Panc1 (cell line): ENCODE measurements around the gene ACTL7B. TPM values are rescaled to one million over a fixed set of nuclear protein-coding genes. Genes with fewer than 3 reads are reported as not detected.

Experiments
- ATAC-seq: fragments of 200-7000 bp; cut with Tn5 transposase; 2 replicates; pipeline ENCODE4 v1.9.1; 2020; ENCODE audit warnings: mild to moderate bottlenecking, moderate library complexity
- BruUV-seq: library from RNA; stranded (reverse); fragments of 400-500 nt; replicated peaks from 2 replicates; lab custom pipeline; 2021; lab: Mats Ljungman, UMichigan
- CTCF ChIA-PET: fragments of 300-600 bp; sonication (Branson Sonifier 250); formaldehyde crosslinking; loops from one replicate; lab custom pipeline; 2022; ENCODE audit warnings: antibody characterized with exemption; lab: Charles Lee
- POLR2A ChIA-PET: fragments of 300-600 bp; sonication (Branson Sonifier 250); formaldehyde crosslinking; loops from one replicate; lab custom pipeline; 2022; ENCODE audit warnings: antibody characterized with exemption; lab: Charles Lee
- DNase-seq: peaks from one replicate; pipeline ENCODE4 v3.0.0-alpha.2; 2010; ENCODE audit warnings: low read depth, low spot score
- H3K27ac ChIP-seq: 2 replicates; pipeline ENCODE4 v1.5.1; 2011; ENCODE audit warnings: mild to moderate bottlenecking, low read length, inconsistent platforms
- H3K27me3 ChIP-seq: fragments of 200-500 bp; sonication (Bioruptor generic); 2 replicates; pipeline ENCODE4 v1.6.0; 2014; ENCODE audit warnings: low read length, inconsistent platforms; ENCODE audit not compliant: control insufficient read depth, insufficient read depth
- H3K36me3 ChIP-seq: fragments of 200-500 bp; sonication (Bioruptor generic); 2 replicates; pipeline ENCODE4 v1.5.1; 2014; ENCODE audit warnings: inconsistent platforms, mild to moderate bottlenecking, low read length, moderate library complexity; ENCODE audit not compliant: control insufficient read depth, insufficient read depth
- H3K4me1 ChIP-seq: 2 replicates; pipeline ENCODE4 v1.5.1; 2011; ENCODE audit warnings: inconsistent platforms, mild to moderate bottlenecking, low read length, moderate library complexity; ENCODE audit not compliant: control insufficient read depth, insufficient read depth
- H3K4me3 ChIP-seq, 2 experiments: 2 replicates each; pipeline ENCODE4 v1.5.1; 2011 to 2012; ENCODE audit warnings: low read depth in 2 of 2, low read length in 2 of 2, mild to moderate bottlenecking in 2 of 2, inconsistent platforms in 1 of 2, moderate library complexity in 1 of 2
- H3K9me3 ChIP-seq: fragments of 200-500 bp; sonication (Bioruptor generic); 2 replicates; pipeline ENCODE4 v1.5.1; 2014; ENCODE audit warnings: low read depth, mild to moderate bottlenecking, inconsistent platforms, low read length, moderate library complexity; ENCODE audit not compliant: control insufficient read depth, insufficient read depth
- POLR2AphosphoS5 ChIP-seq: IDR thresholded peaks from 2 replicates; pipeline ENCODE4 v1.6.1; 2012; ENCODE audit warnings: mild to moderate bottlenecking, low read depth, low read length, moderate library complexity
- SIN3A ChIP-seq: IDR thresholded peaks from 2 replicates; pipeline ENCODE4 v1.6.1; 2012; ENCODE audit warnings: low read depth, mild to moderate bottlenecking, low read length, moderate library complexity, borderline replicate concordance; ENCODE audit not compliant: insufficient read depth
- TCF7L2 ChIP-seq: IDR thresholded peaks from 2 replicates; pipeline ENCODE4 v1.6.1; 2011; ENCODE audit warnings: mild to moderate bottlenecking, low read depth, low read length, inconsistent platforms
- in situ Hi-C: cut with HindIII; loops from 2 replicates; pipeline ENCODE4 v1.10.0; 2016; ENCODE audit warnings: low sequenced_read_pairs, low pct_unique_long_range_greater_than_20kb
- intact Hi-C: fragments of 100-400 bp; cut with micrococcal nuclease; formaldehyde crosslinking; loops from one replicate; pipeline ENCODE4 v1.10.0; 2022; ENCODE audit not compliant: unreplicated experiment
- total RNA-seq: library from RNA; stranded (reverse); gene quantifications from one replicate; pipeline ENCODE4 v1.2.1, GENCODE V29; 2021; ENCODE audit not compliant: unreplicated experiment
- TF ChIP-seq, protein P1 (sequence below): fragments of 450-650 bp; IDR thresholded peaks from 2 replicates; pipeline ENCODE4 v1.5.1; 2017; ENCODE audit warnings: mild to moderate bottlenecking
- TF ChIP-seq, protein P2 (sequence below), 2 experiments: IDR thresholded peaks; 2 replicates each; pipeline ENCODE4 v1.6.1; 2011 to 2012; ENCODE audit warnings: low read depth in 2 of 2, control low read depth in 1 of 2, low read length in 1 of 2, mild to moderate bottlenecking in 1 of 2, moderate library complexity in 1 of 2; ENCODE audit not compliant: insufficient read depth in 1 of 2

Gene ACTL7B
- total RNA-seq, 1 experiment from 2014 or later, result not detected

DNA sequence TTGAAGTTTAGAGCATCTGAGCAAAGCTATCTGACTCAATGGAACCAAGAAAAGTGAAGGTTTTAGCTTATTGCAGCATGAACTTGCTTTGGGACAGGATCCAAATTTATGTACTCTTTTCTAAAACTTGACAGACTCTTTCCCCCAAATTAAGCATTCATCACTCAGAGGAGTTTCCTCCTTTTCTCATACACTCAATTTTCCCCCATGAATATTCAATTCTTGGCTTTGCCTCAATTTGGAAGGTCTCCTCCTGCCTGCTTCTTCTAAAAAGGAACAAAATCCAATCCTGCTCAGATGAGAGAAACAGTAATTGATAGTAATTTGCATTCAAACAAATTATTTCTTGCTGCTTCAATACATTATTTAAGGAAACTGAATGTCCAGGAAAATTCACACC lies 11.3 kb upstream of the ACTL7B start:
- no TSS peak for BruUV-seq
- CTCF ChIA-PET, result no interaction called here
- Histone ChIP-seq H3K27ac (no peak overlapping the region), H3K4me3 (no peak overlapping the region), H3K9me3 (no peaks in the 10 kb centered on the region), H3K4me1 (no peaks in the 10 kb centered on the region), H3K36me3 (no peaks in the 10 kb centered on the region; the same call in 1 of the 2 replicates), H3K27me3 (no peaks in the 10 kb centered on the region)
- ATAC-seq (no peak), DNase-seq (no peak)
- in situ Hi-C loops (no loop called here), intact Hi-C loops (no loop called here)
- POLR2A ChIA-PET, result no interaction called here
- TF ChIP-seq, protein P1, sequence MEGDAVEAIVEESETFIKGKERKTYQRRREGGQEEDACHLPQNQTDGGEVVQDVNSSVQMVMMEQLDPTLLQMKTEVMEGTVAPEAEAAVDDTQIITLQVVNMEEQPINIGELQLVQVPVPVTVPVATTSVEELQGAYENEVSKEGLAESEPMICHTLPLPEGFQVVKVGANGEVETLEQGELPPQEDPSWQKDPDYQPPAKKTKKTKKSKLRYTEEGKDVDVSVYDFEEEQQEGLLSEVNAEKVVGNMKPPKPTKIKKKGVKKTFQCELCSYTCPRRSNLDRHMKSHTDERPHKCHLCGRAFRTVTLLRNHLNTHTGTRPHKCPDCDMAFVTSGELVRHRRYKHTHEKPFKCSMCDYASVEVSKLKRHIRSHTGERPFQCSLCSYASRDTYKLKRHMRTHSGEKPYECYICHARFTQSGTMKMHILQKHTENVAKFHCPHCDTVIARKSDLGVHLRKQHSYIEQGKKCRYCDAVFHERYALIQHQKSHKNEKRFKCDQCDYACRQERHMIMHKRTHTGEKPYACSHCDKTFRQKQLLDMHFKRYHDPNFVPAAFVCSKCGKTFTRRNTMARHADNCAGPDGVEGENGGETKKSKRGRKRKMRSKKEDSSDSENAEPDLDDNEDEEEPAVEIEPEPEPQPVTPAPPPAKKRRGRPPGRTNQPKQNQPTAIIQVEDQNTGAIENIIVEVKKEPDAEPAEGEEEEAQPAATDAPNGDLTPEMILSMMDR, result no peak
- TF ChIP-seq SIN3A, result no peak
- no peak for TF ChIP-seq TCF7L2
- TF ChIP-seq, protein P2, sequence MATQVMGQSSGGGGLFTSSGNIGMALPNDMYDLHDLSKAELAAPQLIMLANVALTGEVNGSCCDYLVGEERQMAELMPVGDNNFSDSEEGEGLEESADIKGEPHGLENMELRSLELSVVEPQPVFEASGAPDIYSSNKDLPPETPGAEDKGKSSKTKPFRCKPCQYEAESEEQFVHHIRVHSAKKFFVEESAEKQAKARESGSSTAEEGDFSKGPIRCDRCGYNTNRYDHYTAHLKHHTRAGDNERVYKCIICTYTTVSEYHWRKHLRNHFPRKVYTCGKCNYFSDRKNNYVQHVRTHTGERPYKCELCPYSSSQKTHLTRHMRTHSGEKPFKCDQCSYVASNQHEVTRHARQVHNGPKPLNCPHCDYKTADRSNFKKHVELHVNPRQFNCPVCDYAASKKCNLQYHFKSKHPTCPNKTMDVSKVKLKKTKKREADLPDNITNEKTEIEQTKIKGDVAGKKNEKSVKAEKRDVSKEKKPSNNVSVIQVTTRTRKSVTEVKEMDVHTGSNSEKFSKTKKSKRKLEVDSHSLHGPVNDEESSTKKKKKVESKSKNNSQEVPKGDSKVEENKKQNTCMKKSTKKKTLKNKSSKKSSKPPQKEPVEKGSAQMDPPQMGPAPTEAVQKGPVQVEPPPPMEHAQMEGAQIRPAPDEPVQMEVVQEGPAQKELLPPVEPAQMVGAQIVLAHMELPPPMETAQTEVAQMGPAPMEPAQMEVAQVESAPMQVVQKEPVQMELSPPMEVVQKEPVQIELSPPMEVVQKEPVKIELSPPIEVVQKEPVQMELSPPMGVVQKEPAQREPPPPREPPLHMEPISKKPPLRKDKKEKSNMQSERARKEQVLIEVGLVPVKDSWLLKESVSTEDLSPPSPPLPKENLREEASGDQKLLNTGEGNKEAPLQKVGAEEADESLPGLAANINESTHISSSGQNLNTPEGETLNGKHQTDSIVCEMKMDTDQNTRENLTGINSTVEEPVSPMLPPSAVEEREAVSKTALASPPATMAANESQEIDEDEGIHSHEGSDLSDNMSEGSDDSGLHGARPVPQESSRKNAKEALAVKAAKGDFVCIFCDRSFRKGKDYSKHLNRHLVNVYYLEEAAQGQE (IDR thresholded peaks at IDR 0.05; ENCODE audit: insufficient read depth in 1 of 2, low read depth in 2 of 2, low read length in 1 of 2), result no peak
- TF ChIP-seq POLR2AphosphoS5, result no peak

DNA sequence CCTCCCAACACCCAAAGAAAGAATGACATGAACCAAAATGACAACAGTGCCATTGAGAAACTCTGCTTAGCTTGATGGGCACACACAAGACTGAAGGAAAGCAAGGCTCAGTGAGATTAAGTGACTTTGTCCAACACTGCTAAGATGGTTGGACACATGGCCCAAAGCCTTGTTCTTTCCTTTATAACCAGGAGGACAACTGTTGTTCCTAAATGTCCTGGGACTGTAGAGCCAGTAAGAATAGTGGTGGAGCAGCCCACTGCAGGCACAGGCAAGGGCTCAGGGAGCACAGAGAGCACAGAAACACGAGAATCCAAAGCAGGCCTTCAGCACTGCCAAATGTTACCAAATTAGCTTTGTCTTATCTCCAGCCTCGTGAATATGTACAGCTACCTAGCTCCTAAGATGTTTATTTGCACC lies 10.2 kb upstream of the ACTL7B start:
- in situ Hi-C loops (no loop called here), intact Hi-C loops (no loop called here)
- no peak for ATAC-seq
- no peaks in the 10 kb centered on the region; the same call in 1 of the 2 replicates for H3K36me3 ChIP-seq
- POLR2A ChIA-PET, result no interaction called here
- no peak overlapping the region for H3K27ac ChIP-seq
- H3K27me3 ChIP-seq, result no peaks in the 10 kb centered on the region
- TF ChIP-seq POLR2AphosphoS5 (no peak), SIN3A (no peak), TCF7L2 (no peak)
- TF ChIP-seq, protein P1, result no peak
- TF ChIP-seq, protein P2 (IDR thresholded peaks at IDR 0.05; ENCODE audit: insufficient read depth in 1 of 2, low read depth in 2 of 2, low read length in 1 of 2), result no peak
- BruUV-seq, result no TSS peak
- no peak overlapping the region for H3K4me3 ChIP-seq
- CTCF ChIA-PET, result no interaction called here
- no peak for DNase-seq
- H3K4me1 ChIP-seq, result no peaks in the 10 kb centered on the region
- no peaks in the 10 kb centered on the region for H3K9me3 ChIP-seq
